Activated gamma-delta T cell treated with Interleukin-2 at 50 U/mL for 16 hours (primary cell): ENCODE results near the gene HARS2.
"Not testable (repeated sequence)": the region's sequence is repeated elsewhere in the genome, so short reads cannot be mapped to it uniquely, and the experiment has no call there.

Experiments
- DNase-seq: peaks from one replicate; pipeline ENCODE4 v3.0.0-alpha.2; 2020

Gene HARS2

GRCh38 chr5:140690941-140691924 lies at the start of gene HARS2, which contains the start of gene HARS1:
Gene HARS2, plus strand, starts transcription at chr5:140691455. Its CDS starts 194 bp downstream, at chr5:140691649.
Gene HARS1, minus strand, starts transcription at chr5:140691370. Its CDS starts 66 bp downstream, at chr5:140691304.
- peak; percentile 80 for DNase-seq

- no peak for DNase-seq
Observed at GRCh38 chr5:140641716-140642115, 49.5 kb upstream of the HARS2 start.

- DNase-seq = no peak
Observed at GRCh38 chr5:140642718-140643117, 48.5 kb upstream of the HARS2 start.

GRCh38 chr5:140647042-140647419 lies 44.2 kb upstream of the HARS2 start:
- DNase-seq = no peak

- no peak for DNase-seq
Observed at GRCh38 chr5:140658870-140659269, 32.4 kb upstream of the HARS2 start.

- not testable (repeated sequence) for DNase-seq
Observed at GRCh38 chr5:140660371-140660770, 30.9 kb upstream of the HARS2 start.

GRCh38 chr5:140664030-140664358 lies 27.3 kb upstream of the HARS2 start:
- DNase-seq = no peak

- peak; percentile 96 for DNase-seq
Observed at GRCh38 chr5:140664359-140665119, 26.7 kb upstream of the HARS2 start, which contains the start of gene WDR55. Gene WDR55, plus strand, starts transcription at chr5:140664904. Its CDS starts 9 bp downstream, at chr5:140664913.

- DNase-seq = not testable (repeated sequence)
Observed at GRCh38 chr5:140671035-140671434, 20.2 kb upstream of the HARS2 start.

- DNase-seq = no peak
Observed at GRCh38 chr5:140671472-140672125, 19.7 kb upstream of the HARS2 start.

- no peak for DNase-seq
Observed at GRCh38 chr5:140672455-140673186, 18.6 kb upstream of the HARS2 start.

GRCh38 chr5:140673187-140673976 lies 17.9 kb upstream of the HARS2 start, which contains the start of gene DND1:
Gene DND1, minus strand, starts transcription at chr5:140673576. Its CDS starts 34 bp downstream, at chr5:140673542.
- no peak for DNase-seq

- DNase-seq = no peak
Observed at GRCh38 chr5:140674211-140674610, 17.0 kb upstream of the HARS2 start.

GRCh38 chr5:140674629-140675028 lies 16.6 kb upstream of the HARS2 start:
- no peak for DNase-seq

GRCh38 chr5:140677947-140678346 lies 13.3 kb upstream of the HARS2 start:
- DNase-seq = no peak

- DNase-seq = no peak
Observed at GRCh38 chr5:140678993-140679392, 12.3 kb upstream of the HARS2 start.

- no peak for DNase-seq
Observed at GRCh38 chr5:140690376-140690932, 801 bp upstream of the HARS2 start.

- no peak for DNase-seq
Observed at GRCh38 chr5:140694276-140694675, 3.0 kb downstream of the HARS2 start.

- no peak for DNase-seq
Observed at GRCh38 chr5:140696891-140697492, 5.7 kb downstream of the HARS2 start.
